Panc1 (cell line): ENCODE results near the gene PRKD1. TPM values are rescaled to one million over a fixed set of nuclear protein-coding genes. Genes with fewer than 3 reads are reported as not detected.

Experiments
- ATAC-seq: fragments of 200-7000 bp; cut with Tn5 transposase; 2 replicates; pipeline ENCODE4 v1.9.1; 2020; ENCODE audit warnings: mild to moderate bottlenecking, moderate library complexity
- BruUV-seq: library from RNA; stranded (reverse); fragments of 400-500 nt; replicated peaks from 2 replicates; lab custom pipeline; 2021; lab: Mats Ljungman, UMichigan
- CTCF ChIA-PET: fragments of 300-600 bp; sonication (Branson Sonifier 250); formaldehyde crosslinking; loops from one replicate; lab custom pipeline; 2022; ENCODE audit warnings: antibody characterized with exemption; lab: Charles Lee
- POLR2A ChIA-PET: fragments of 300-600 bp; sonication (Branson Sonifier 250); formaldehyde crosslinking; loops from one replicate; lab custom pipeline; 2022; ENCODE audit warnings: antibody characterized with exemption; lab: Charles Lee
- DNase-seq: peaks from one replicate; pipeline ENCODE4 v3.0.0-alpha.2; 2010; ENCODE audit warnings: low read depth, low spot score
- H3K27ac ChIP-seq: 2 replicates; pipeline ENCODE4 v1.5.1; 2011; ENCODE audit warnings: mild to moderate bottlenecking, low read length, inconsistent platforms
- H3K27me3 ChIP-seq: fragments of 200-500 bp; sonication (Bioruptor generic); 2 replicates; pipeline ENCODE4 v1.6.0; 2014; ENCODE audit warnings: low read length, inconsistent platforms; ENCODE audit not compliant: control insufficient read depth, insufficient read depth
- H3K36me3 ChIP-seq: fragments of 200-500 bp; sonication (Bioruptor generic); 2 replicates; pipeline ENCODE4 v1.5.1; 2014; ENCODE audit warnings: inconsistent platforms, mild to moderate bottlenecking, low read length, moderate library complexity; ENCODE audit not compliant: control insufficient read depth, insufficient read depth
- H3K4me1 ChIP-seq: 2 replicates; pipeline ENCODE4 v1.5.1; 2011; ENCODE audit warnings: inconsistent platforms, mild to moderate bottlenecking, low read length, moderate library complexity; ENCODE audit not compliant: control insufficient read depth, insufficient read depth
- H3K4me3 ChIP-seq, 2 experiments: 2 replicates each; pipeline ENCODE4 v1.5.1; 2011 to 2012; ENCODE audit warnings: low read depth in 2 of 2, low read length in 2 of 2, mild to moderate bottlenecking in 2 of 2, inconsistent platforms in 1 of 2, moderate library complexity in 1 of 2
- H3K9me3 ChIP-seq: fragments of 200-500 bp; sonication (Bioruptor generic); 2 replicates; pipeline ENCODE4 v1.5.1; 2014; ENCODE audit warnings: low read depth, mild to moderate bottlenecking, inconsistent platforms, low read length, moderate library complexity; ENCODE audit not compliant: control insufficient read depth, insufficient read depth
- CTCF ChIP-seq: fragments of 450-650 bp; IDR thresholded peaks from 2 replicates; pipeline ENCODE4 v1.5.1; 2017; ENCODE audit warnings: mild to moderate bottlenecking
- POLR2AphosphoS5 ChIP-seq: IDR thresholded peaks from 2 replicates; pipeline ENCODE4 v1.6.1; 2012; ENCODE audit warnings: mild to moderate bottlenecking, low read depth, low read length, moderate library complexity
- SIN3A ChIP-seq: IDR thresholded peaks from 2 replicates; pipeline ENCODE4 v1.6.1; 2012; ENCODE audit warnings: low read depth, mild to moderate bottlenecking, low read length, moderate library complexity, borderline replicate concordance; ENCODE audit not compliant: insufficient read depth
- TCF7L2 ChIP-seq: IDR thresholded peaks from 2 replicates; pipeline ENCODE4 v1.6.1; 2011; ENCODE audit warnings: mild to moderate bottlenecking, low read depth, low read length, inconsistent platforms
- in situ Hi-C: cut with HindIII; loops from 2 replicates; pipeline ENCODE4 v1.10.0; 2016; ENCODE audit warnings: low sequenced_read_pairs, low pct_unique_long_range_greater_than_20kb
- intact Hi-C: fragments of 100-400 bp; cut with micrococcal nuclease; formaldehyde crosslinking; loops from one replicate; pipeline ENCODE4 v1.10.0; 2022; ENCODE audit not compliant: unreplicated experiment
- total RNA-seq: library from RNA; stranded (reverse); gene quantifications from one replicate; pipeline ENCODE4 v1.2.1, GENCODE V29; 2021; ENCODE audit not compliant: unreplicated experiment
- TF ChIP-seq, protein P1 (sequence below), 2 experiments: IDR thresholded peaks; 2 replicates each; pipeline ENCODE4 v1.6.1; 2011 to 2012; ENCODE audit warnings: low read depth in 2 of 2, control low read depth in 1 of 2, low read length in 1 of 2, mild to moderate bottlenecking in 1 of 2, moderate library complexity in 1 of 2; ENCODE audit not compliant: insufficient read depth in 1 of 2

The PRKD1 gene
- total RNA-seq, 1 experiment from 2014 or later: 8.2 TPM

DNA sequence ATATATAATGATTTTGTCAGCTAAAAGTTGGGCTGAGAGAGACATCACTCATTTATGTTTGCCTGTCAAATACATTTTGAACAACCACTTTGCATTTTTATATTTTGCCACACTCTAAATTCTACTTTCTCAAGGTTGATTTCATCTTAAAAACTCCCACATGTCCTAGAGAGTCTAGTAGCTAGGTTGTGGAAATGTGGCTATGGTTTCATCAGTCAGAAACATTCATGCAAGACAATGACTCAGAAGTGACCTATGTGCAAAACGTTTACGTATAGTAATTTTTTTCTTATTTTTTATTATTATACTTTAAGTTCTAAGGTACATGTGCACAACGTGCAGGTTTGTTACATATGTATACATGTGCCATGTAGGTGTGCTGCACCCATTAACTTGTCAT, 27.4 kb upstream of the PRKD1 start:
- H3K27me3 ChIP-seq: no peaks in the 10 kb centered on the region
- BruUV-seq: no TSS peak
- POLR2A ChIA-PET: no interaction called here

GRCh38 chr14:29953501-29953900, 25.9 kb upstream of the PRKD1 start:
- in situ Hi-C loops: no loop called here

More for the DNA sequence above, 27.4 kb upstream of the PRKD1 start:
- ATAC-seq (no peak), DNase-seq (no peak)
- Histone ChIP-seq H3K9me3 (no peaks in the 10 kb centered on the region), H3K4me1 (no peaks in the 10 kb centered on the region), H3K27ac (no peak overlapping the region), H3K36me3 (no peaks in the 10 kb centered on the region), H3K4me3 (no peak overlapping the region)
- intact Hi-C loops: no loop called here
- no peak for TF ChIP-seq POLR2AphosphoS5
- no peak for TF ChIP-seq TCF7L2
- no peak for TF ChIP-seq CTCF
- no peak for TF ChIP-seq SIN3A
- TF ChIP-seq, protein P1, sequence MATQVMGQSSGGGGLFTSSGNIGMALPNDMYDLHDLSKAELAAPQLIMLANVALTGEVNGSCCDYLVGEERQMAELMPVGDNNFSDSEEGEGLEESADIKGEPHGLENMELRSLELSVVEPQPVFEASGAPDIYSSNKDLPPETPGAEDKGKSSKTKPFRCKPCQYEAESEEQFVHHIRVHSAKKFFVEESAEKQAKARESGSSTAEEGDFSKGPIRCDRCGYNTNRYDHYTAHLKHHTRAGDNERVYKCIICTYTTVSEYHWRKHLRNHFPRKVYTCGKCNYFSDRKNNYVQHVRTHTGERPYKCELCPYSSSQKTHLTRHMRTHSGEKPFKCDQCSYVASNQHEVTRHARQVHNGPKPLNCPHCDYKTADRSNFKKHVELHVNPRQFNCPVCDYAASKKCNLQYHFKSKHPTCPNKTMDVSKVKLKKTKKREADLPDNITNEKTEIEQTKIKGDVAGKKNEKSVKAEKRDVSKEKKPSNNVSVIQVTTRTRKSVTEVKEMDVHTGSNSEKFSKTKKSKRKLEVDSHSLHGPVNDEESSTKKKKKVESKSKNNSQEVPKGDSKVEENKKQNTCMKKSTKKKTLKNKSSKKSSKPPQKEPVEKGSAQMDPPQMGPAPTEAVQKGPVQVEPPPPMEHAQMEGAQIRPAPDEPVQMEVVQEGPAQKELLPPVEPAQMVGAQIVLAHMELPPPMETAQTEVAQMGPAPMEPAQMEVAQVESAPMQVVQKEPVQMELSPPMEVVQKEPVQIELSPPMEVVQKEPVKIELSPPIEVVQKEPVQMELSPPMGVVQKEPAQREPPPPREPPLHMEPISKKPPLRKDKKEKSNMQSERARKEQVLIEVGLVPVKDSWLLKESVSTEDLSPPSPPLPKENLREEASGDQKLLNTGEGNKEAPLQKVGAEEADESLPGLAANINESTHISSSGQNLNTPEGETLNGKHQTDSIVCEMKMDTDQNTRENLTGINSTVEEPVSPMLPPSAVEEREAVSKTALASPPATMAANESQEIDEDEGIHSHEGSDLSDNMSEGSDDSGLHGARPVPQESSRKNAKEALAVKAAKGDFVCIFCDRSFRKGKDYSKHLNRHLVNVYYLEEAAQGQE (IDR thresholded peaks at IDR 0.05; ENCODE audit: insufficient read depth in 1 of 2, low read depth in 2 of 2, low read length in 1 of 2): no peak
- in situ Hi-C loops: no loop called here
- CTCF ChIA-PET: no interaction called here

More at GRCh38 chr14:29953501-29953900, 25.9 kb upstream of the PRKD1 start:
- Histone ChIP-seq H3K4me1 (no peaks in the 10 kb centered on the region), H3K4me3 (no peak overlapping the region), H3K27ac (no peak overlapping the region), H3K27me3 (no peaks in the 10 kb centered on the region), H3K36me3 (no peaks in the 10 kb centered on the region), H3K9me3 (no peaks in the 10 kb centered on the region)
- CTCF ChIA-PET: no interaction called here
- intact Hi-C loops: no loop called here
- DNase-seq (no peak), ATAC-seq (no peak)
- TF ChIP-seq TCF7L2 (no peak), CTCF (no peak), SIN3A (no peak), POLR2AphosphoS5 (no peak)
- TF ChIP-seq, protein P1 (IDR thresholded peaks at IDR 0.05; ENCODE audit: insufficient read depth in 1 of 2, low read depth in 2 of 2, low read length in 1 of 2): no peak
- POLR2A ChIA-PET: no interaction called here
- BruUV-seq: no TSS peak
